Measurements from ENCODE around the gene CCDC112.
"Not testable (repeated sequence)": the region's sequence is repeated elsewhere in the genome, so short reads cannot be mapped to it uniquely, and the experiment has no call there.

CCDC112 gene

GRCh38 chr5:115262321-115263077 is 34.0 kb downstream of the CCDC112 start, which contains the start of gene PGGT1B:
PGGT1B (minus strand) TSS chr5:115262877; CDS start chr5:115262851, 26 bp downstream.
- no peak for DNase-seq (ENCODE audit: low read depth, low spot score)

DNA sequence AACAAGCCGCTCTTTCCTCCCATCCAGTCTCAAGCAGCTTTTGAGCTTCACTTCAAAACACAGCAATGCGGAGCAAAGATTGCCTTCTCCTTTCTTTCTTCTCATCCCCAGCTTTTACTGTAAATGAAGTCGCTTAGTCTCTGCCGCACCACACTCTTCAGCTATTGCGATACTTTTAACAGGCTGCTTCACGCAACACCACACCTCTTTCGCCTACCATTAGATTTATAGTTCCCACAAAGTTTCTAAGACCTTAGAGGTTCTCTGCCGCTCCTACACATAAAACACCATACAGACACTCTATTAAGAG is 34.5 kb downstream of the CCDC112 start:
- DNase-seq (ENCODE audit: low read depth, low spot score) = no peak

DNA sequence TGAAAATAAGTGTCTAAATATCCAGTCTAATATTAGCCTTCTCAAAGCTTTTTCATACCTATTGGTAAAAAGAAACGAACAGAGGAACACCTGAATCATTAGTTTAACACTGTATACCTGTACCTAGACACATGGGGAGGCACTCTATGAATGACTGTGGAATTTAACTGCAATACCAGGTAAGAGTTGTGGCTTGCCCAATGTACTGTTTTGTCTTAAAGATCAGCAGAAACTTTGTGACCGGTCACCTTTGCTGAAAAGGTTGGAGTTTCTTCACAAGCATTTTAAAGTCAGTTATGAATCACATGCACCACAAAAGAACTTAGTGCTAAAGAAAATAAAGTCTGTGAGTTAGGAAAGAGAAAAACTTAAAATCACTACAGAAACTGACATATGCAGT is 36.2 kb downstream of the CCDC112 start:
- no peak for DNase-seq (ENCODE audit: low read depth, low spot score)

- DNase-seq (ENCODE audit: low read depth, low spot score) = no peak
Observed at GRCh38 chr5:115257981-115258380, 38.5 kb downstream of the CCDC112 start.

GRCh38 chr5:115249379-115249778 is 47.1 kb downstream of the CCDC112 start:
- not testable (repeated sequence) for DNase-seq (ENCODE audit: low read depth, low spot score)

DNA sequence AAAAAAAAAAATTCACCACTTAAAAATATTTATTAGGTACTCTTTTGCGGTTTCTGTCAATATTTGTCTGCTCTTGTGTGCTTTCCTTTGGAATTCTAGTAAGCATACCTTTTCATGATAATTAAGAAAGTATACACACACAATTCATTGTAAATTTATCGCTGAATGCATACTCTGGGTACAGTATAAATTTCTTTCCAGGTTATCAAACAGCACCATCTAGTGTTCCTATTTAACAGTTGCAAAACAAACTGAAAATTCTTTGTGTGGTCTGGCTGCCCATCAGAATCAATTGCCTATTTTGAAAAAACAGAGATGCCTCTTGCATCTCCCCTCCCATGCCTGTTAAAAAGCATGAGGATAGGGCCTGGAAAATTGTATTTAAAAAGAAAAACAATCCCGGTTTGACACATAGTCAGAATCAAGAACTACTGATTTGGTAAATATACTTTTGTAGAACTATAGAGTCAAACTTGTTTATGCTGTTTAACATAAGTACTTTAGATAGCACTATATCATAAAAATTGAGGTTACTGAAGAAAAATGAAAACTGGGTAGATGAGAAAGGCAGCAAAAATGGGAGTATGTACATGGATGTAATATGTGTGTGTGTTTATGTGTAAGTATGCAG is 50.0 kb downstream of the CCDC112 start:
- DNase-seq (ENCODE audit: low read depth, low spot score) = no peak

- no peak for DNase-seq (ENCODE audit: low read depth, low spot score)
Observed at GRCh38 chr5:115243412-115243811, 53.0 kb downstream of the CCDC112 start.

- DNase-seq (ENCODE audit: low read depth, low spot score) = no peak
Observed at GRCh38 chr5:115241881-115242642, 54.4 kb downstream of the CCDC112 start.

DNA sequence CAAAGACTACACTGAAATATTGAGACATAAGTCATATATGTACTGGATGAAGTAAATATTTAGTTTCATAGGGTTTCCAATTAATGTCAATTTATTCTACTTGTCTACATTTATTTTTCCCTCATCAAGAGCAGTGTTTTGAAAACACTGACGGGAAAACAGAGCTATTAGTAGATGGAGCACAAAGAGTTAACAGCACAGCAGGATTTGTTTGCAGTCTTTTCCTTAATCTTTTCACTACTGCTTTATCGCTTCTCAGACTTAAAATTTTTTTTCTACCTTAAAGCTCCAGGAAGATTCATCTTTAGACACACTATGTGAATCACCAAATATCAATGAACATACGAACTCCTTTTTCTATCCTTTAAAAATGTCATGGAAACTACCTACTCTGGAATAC is 59.4 kb downstream of the CCDC112 start:
- DNase-seq (ENCODE audit: low read depth, low spot score) = no peak

GRCh38 chr5:115236599-115236998 is 59.9 kb downstream of the CCDC112 start:
- no peak for DNase-seq (ENCODE audit: low read depth, low spot score)

GRCh38 chr5:115231598-115231997 is 64.9 kb downstream of the CCDC112 start:
- no peak for DNase-seq (ENCODE audit: low read depth, low spot score)

DNA sequence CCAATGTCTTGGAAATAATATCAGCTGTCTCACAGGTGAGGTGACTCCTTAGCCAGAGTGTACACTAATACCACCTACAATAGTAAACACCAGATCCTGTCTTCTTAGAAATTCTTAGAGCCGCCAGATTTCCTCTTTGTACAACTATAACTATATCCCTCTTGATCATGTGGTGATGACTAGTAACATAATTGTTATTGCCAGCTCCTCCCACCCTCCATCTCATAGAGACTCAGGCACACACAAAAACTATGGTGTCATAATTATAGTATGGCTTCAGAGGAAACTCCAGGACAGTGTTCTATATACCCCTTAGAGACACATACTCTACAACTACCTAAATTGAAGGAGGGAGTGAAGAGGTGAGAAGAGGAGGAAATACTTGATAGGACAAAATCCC is 66.8 kb downstream of the CCDC112 start:
- DNase-seq (ENCODE audit: low read depth, low spot score) = no peak

- DNase-seq (ENCODE audit: low read depth, low spot score) = no peak
Observed at GRCh38 chr5:115227281-115227680, 69.2 kb downstream of the CCDC112 start.

All from iPS DF 19.7 (cell line).